Measurements from ENCODE around the gene CNTN1. TPM values are rescaled to one million over a fixed set of nuclear protein-coding genes. Genes with fewer than 3 reads are reported as not detected.

The CNTN1 gene
- polyA plus RNA-seq, 1 of the 3 experiments (the other 2 are of a cell fraction), result 0.13 TPM

GRCh38 chr12:40663781-40664180 lies 28.5 kb upstream of the CNTN1 start:
- TF ChIP-seq RCOR1 (IDR thresholded peaks at IDR 0.05; ENCODE audit: low read length), result no peak
- no peak for TF ChIP-seq MEF2A (IDR thresholded peaks at IDR 0.05; ENCODE audit: borderline replicate concordance, low read depth)
- TF ChIP-seq RAD21 (IDR thresholded peaks at IDR 0.05; ENCODE audit: low read length), result no peak
- no peak for TF ChIP-seq FOXJ3 (CRISPR knock-in tag; IDR thresholded peaks at IDR 0.05)
- no peak for TF ChIP-seq RFX5 (IDR thresholded peaks at IDR 0.05; ENCODE audit: low read length)
- TF ChIP-seq ELF1 (IDR thresholded peaks at IDR 0.05), result no peak
- TF ChIP-seq PBX3 (IDR thresholded peaks at IDR 0.05), result no peak
- TF ChIP-seq USF1 (IDR thresholded peaks at IDR 0.05; ENCODE audit: borderline replicate concordance, low read depth), result no peak
- no peak for TF ChIP-seq SIN3A (IDR thresholded peaks at IDR 0.05; ENCODE audit: borderline replicate concordance, low read depth, low read length)
- no peak for TF ChIP-seq CTCF (IDR thresholded peaks at IDR 0.05)
- no peak for TF ChIP-seq TEAD4 (IDR thresholded peaks at IDR 0.05; ENCODE audit: borderline replicate concordance, insufficient read depth)
- TF ChIP-seq FOXM1 (IDR thresholded peaks at IDR 0.05; ENCODE audit: low read depth), result no peak
- TF ChIP-seq TAF1 (IDR thresholded peaks at IDR 0.05; ENCODE audit: borderline replicate concordance, low read depth, low read length), result no peak
- TF ChIP-seq MAX (IDR thresholded peaks at IDR 0.05; ENCODE audit: low read depth), result no peak
- TF ChIP-seq CHD2 (IDR thresholded peaks at IDR 0.05; ENCODE audit: low read length, partially characterized antibody), result no peak
- no peak for TF ChIP-seq SMC3 (IDR thresholded peaks at IDR 0.05; ENCODE audit: low read depth, low read length)
- POLR2A ChIA-PET, result no interaction called here
- H3K36me3 ChIP-seq (replicated peaks in 1 of 2; ENCODE audit: control insufficient read depth in 1 of 2, insufficient read depth in 2 of 2, low read length in 1 of 2), result no peaks in the 10 kb centered on the region

More at GRCh38 chr12:40663781-40664180, 28.5 kb upstream of the CNTN1 start:
- Histone ChIP-seq H2AFZ (ENCODE audit: low read depth) (no peak overlapping the region), H3K27ac (ENCODE audit: low read depth in 2 of 2, low read length in 1 of 2) (no peak overlapping the region), H4K20me1 (ENCODE audit: insufficient read depth) (no peaks in the 10 kb centered on the region), H3K9me2 (no peaks in the 10 kb centered on the region), H3K27me3 (ENCODE audit: insufficient read depth) (no peaks in the 10 kb centered on the region), H3F3A (replicated peaks; ENCODE audit: insufficient read depth) (no peaks in the 10 kb centered on the region), H3K4me1 (ENCODE audit: control insufficient read depth in 1 of 2, insufficient read depth in 2 of 2, low read depth in 1 of 2, low read length in 1 of 2) (no peaks in the 10 kb centered on the region), H3K9me3 (no peaks in the 10 kb centered on the region), H3K79me2 (ENCODE audit: insufficient read depth) (no peaks in the 10 kb centered on the region), H3K4me2 (no peak overlapping the region), H3K4me3 (ENCODE audit: low read depth in 2 of 2, low read length in 1 of 2) (no peak overlapping the region), H3K9ac (no peak overlapping the region)
- 20% methylated on average over 1 of the region's 1 CpG for WGBS (ENCODE audit: low lambda C conversion rate)
- CTCF ChIA-PET, result no interaction called here
- DNase-seq, result no peak
